ENCODE results near the gene RABL3.
"Not testable (repeated sequence)": the region's sequence is repeated elsewhere in the genome, so short reads cannot be mapped to it uniquely, and the experiment has no call there.

The RABL3 gene

GRCh38 chr3:120689395-120689794 lies 52.9 kb downstream of the RABL3 start:
- intact Hi-C loops (cut with DNase I) = no loop called here
- DNase-seq = no peak

GRCh38 chr3:120688121-120688520 lies 54.2 kb downstream of the RABL3 start:
- DNase-seq = no peak
- intact Hi-C loops (cut with DNase I) = no loop called here

- DNase-seq = no peak
- intact Hi-C loops (cut with DNase I) = no loop called here
These were observed 56.9 kb downstream of the RABL3 start for GRCh38 chr3:120685411-120685810.

- DNase-seq = peak in 1 of 42 donors; percentile 16
- intact Hi-C loops (cut with DNase I) = no loop called here
These were observed 57.4 kb downstream of the RABL3 start for GRCh38 chr3:120684896-120685295.

- no peak for DNase-seq
These were observed 58.5 kb downstream of the RABL3 start for GRCh38 chr3:120683671-120684301.

GRCh38 chr3:120683213-120683612 lies 59.1 kb downstream of the RABL3 start:
- no peak for DNase-seq
- intact Hi-C loops (cut with DNase I) = no loop called here

More at GRCh38 chr3:120683671-120684301, 58.5 kb downstream of the RABL3 start:
- intact Hi-C loops (cut with DNase I) = no loop called here

GRCh38 chr3:120682095-120682681 lies 60.1 kb downstream of the RABL3 start, which contains the start of gene HGD:
Gene HGD, minus strand, starts transcription at chr3:120682239. Its CDS starts 128 bp downstream, at chr3:120682111.
- intact Hi-C loops (cut with DNase I) = no loop called here
- no peak for DNase-seq

- DNase-seq = no peak
These were observed 60.7 kb downstream of the RABL3 start for GRCh38 chr3:120681506-120682038.

GRCh38 chr3:120681018-120681417 lies 61.3 kb downstream of the RABL3 start:
- no peak for DNase-seq
- intact Hi-C loops (cut with DNase I) = no loop called here

More at GRCh38 chr3:120681506-120682038, 60.7 kb downstream of the RABL3 start:
- intact Hi-C loops (cut with DNase I) = no loop called here

GRCh38 chr3:120680193-120680894 lies 62.0 kb downstream of the RABL3 start:
- intact Hi-C loops (cut with DNase I) = no loop called here
- DNase-seq = no peak

GRCh38 chr3:120678984-120679383 lies 63.3 kb downstream of the RABL3 start:
- no peak for DNase-seq
- intact Hi-C loops (cut with DNase I) = no loop called here

GRCh38 chr3:120678331-120678947 lies 63.9 kb downstream of the RABL3 start:
- intact Hi-C loops (cut with DNase I) = no loop called here
- peak in 34 of 42 donors; percentile 3 to 77 (median 40) for DNase-seq

- intact Hi-C loops (cut with DNase I); DNase-seq: not testable (repeated sequence)
These were observed 65.1 kb downstream of the RABL3 start for GRCh38 chr3:120677193-120677592.

GRCh38 chr3:120673116-120673515 lies 69.2 kb downstream of the RABL3 start:
- peak in 14 of 42 donors; percentile 9 to 54 (median 24) for DNase-seq
- intact Hi-C loops (cut with DNase I) = no loop called here

GRCh38 chr3:120670576-120670975 lies 71.7 kb downstream of the RABL3 start:
- intact Hi-C loops (cut with DNase I) = no loop called here
- no peak for DNase-seq

GRCh38 chr3:120664926-120665325 lies 77.4 kb downstream of the RABL3 start:
- intact Hi-C loops (cut with DNase I) = no loop called here
- no peak for DNase-seq

- intact Hi-C loops (cut with DNase I) = no loop called here
- DNase-seq = no peak
These were observed 80.4 kb downstream of the RABL3 start for GRCh38 chr3:120661945-120662344.

- intact Hi-C loops (cut with DNase I) = no loop called here
- DNase-seq = no peak
These were observed 81.0 kb downstream of the RABL3 start for GRCh38 chr3:120661106-120661905.

GRCh38 chr3:120659834-120660233 lies 82.5 kb downstream of the RABL3 start:
- intact Hi-C loops (cut with DNase I) = no loop called here
- DNase-seq = no peak
